ENCODE measurements around the gene PAXX. TPM values are rescaled to one million over a fixed set of nuclear protein-coding genes. Genes with fewer than 3 reads are reported as not detected.

Gene PAXX
- total RNA-seq, 1 experiment from 2014 or later = 45.7 TPM

GRCh38 chr9:136958898-136959850 is 33.0 kb upstream of the PAXX start:
- no peak for DNase-seq
- Histone ChIP-seq H3K27me3 (ENCODE audit: control insufficient read depth, insufficient read depth, low read length) (no peaks in the 10 kb centered on the region), H3K36me3 (replicated peaks; ENCODE audit: control insufficient read depth, insufficient read depth, low read length) (no peaks in the 10 kb centered on the region), H3K4me3 (ENCODE audit: insufficient read depth, low read depth, low read length) (no peak overlapping the region)

- DNase-seq = no peak
- Histone ChIP-seq H3K36me3 (replicated peaks; ENCODE audit: control insufficient read depth, insufficient read depth, low read length) (no peaks in the 10 kb centered on the region), H3K4me3 (ENCODE audit: insufficient read depth, low read depth, low read length) (no peak overlapping the region), H3K27me3 (ENCODE audit: control insufficient read depth, insufficient read depth, low read length) (no peaks in the 10 kb centered on the region)
Observed at GRCh38 chr9:136960212-136960937, 31.8 kb upstream of the PAXX start.

- Histone ChIP-seq H3K36me3 (replicated peaks; ENCODE audit: control insufficient read depth, insufficient read depth, low read length) (no peaks in the 10 kb centered on the region), H3K27me3 (ENCODE audit: control insufficient read depth, insufficient read depth, low read length) (no peaks in the 10 kb centered on the region)
Observed at GRCh38 chr9:136960938-136961275, 31.3 kb upstream of the PAXX start.

GRCh38 chr9:136961279-136962065 is 30.8 kb upstream of the PAXX start:
- Histone ChIP-seq H3K27me3 (ENCODE audit: control insufficient read depth, insufficient read depth, low read length) (no peaks in the 10 kb centered on the region), H3K36me3 (replicated peaks; ENCODE audit: control insufficient read depth, insufficient read depth, low read length) (no peaks in the 10 kb centered on the region), H3K4me3 (ENCODE audit: insufficient read depth, low read depth, low read length) (no peak overlapping the region)
- DNase-seq = no peak

More at GRCh38 chr9:136960938-136961275, 31.3 kb upstream of the PAXX start:
- DNase-seq = no peak
- no peak overlapping the region for H3K4me3 ChIP-seq (ENCODE audit: insufficient read depth, low read depth, low read length)

GRCh38 chr9:136962163-136962562 is 30.1 kb upstream of the PAXX start:
- no peaks in the 10 kb centered on the region for H3K36me3 ChIP-seq (replicated peaks; ENCODE audit: control insufficient read depth, insufficient read depth, low read length)
- H3K4me3 ChIP-seq (ENCODE audit: insufficient read depth, low read depth, low read length) = no peak overlapping the region
- no peaks in the 10 kb centered on the region for H3K27me3 ChIP-seq (ENCODE audit: control insufficient read depth, insufficient read depth, low read length)
- DNase-seq = no peak

GRCh38 chr9:136962701-136963248 is 29.4 kb upstream of the PAXX start:
- no peaks in the 10 kb centered on the region for H3K36me3 ChIP-seq (replicated peaks; ENCODE audit: control insufficient read depth, insufficient read depth, low read length)
- H3K27me3 ChIP-seq (ENCODE audit: control insufficient read depth, insufficient read depth, low read length) = no peaks in the 10 kb centered on the region
- DNase-seq = no peak
- no peak overlapping the region for H3K4me3 ChIP-seq (ENCODE audit: insufficient read depth, low read depth, low read length)

GRCh38 chr9:136963341-136963740 is 28.9 kb upstream of the PAXX start:
- Histone ChIP-seq H3K4me3 (ENCODE audit: insufficient read depth, low read depth, low read length) (no peak overlapping the region), H3K27me3 (ENCODE audit: control insufficient read depth, insufficient read depth, low read length) (no peaks in the 10 kb centered on the region), H3K36me3 (replicated peaks; ENCODE audit: control insufficient read depth, insufficient read depth, low read length) (no peaks in the 10 kb centered on the region)
- no peak for DNase-seq

- DNase-seq = no peak
- no peaks in the 10 kb centered on the region for H3K27me3 ChIP-seq (ENCODE audit: control insufficient read depth, insufficient read depth, low read length)
- no peak overlapping the region for H3K4me3 ChIP-seq (ENCODE audit: insufficient read depth, low read depth, low read length)
- H3K36me3 ChIP-seq (replicated peaks; ENCODE audit: control insufficient read depth, insufficient read depth, low read length) = no peaks in the 10 kb centered on the region
Observed at GRCh38 chr9:136963751-136964150, 28.5 kb upstream of the PAXX start.

GRCh38 chr9:136964171-136964689 is 28.0 kb upstream of the PAXX start:
- DNase-seq = no peak
- no peaks in the 10 kb centered on the region for H3K27me3 ChIP-seq (ENCODE audit: control insufficient read depth, insufficient read depth, low read length)
- H3K36me3 ChIP-seq (replicated peaks; ENCODE audit: control insufficient read depth, insufficient read depth, low read length) = no peaks in the 10 kb centered on the region
- H3K4me3 ChIP-seq (ENCODE audit: insufficient read depth, low read depth, low read length) = no peak overlapping the region

GRCh38 chr9:136964833-136965422 is 27.3 kb upstream of the PAXX start:
- no peaks in the 10 kb centered on the region for H3K36me3 ChIP-seq (replicated peaks; ENCODE audit: control insufficient read depth, insufficient read depth, low read length)
- no peak for DNase-seq
- no peak overlapping the region for H3K4me3 ChIP-seq (ENCODE audit: insufficient read depth, low read depth, low read length)
- H3K27me3 ChIP-seq (ENCODE audit: control insufficient read depth, insufficient read depth, low read length) = no peaks in the 10 kb centered on the region

- H3K27me3 ChIP-seq (ENCODE audit: control insufficient read depth, insufficient read depth, low read length) = no peaks in the 10 kb centered on the region
- no peaks in the 10 kb centered on the region for H3K36me3 ChIP-seq (replicated peaks; ENCODE audit: control insufficient read depth, insufficient read depth, low read length)
- H3K4me3 ChIP-seq (ENCODE audit: insufficient read depth, low read depth, low read length) = no peak overlapping the region
- DNase-seq = no peak
Observed at GRCh38 chr9:136965771-136966484, 26.3 kb upstream of the PAXX start.

- Histone ChIP-seq H3K4me3 (ENCODE audit: insufficient read depth, low read depth, low read length) (no peak overlapping the region), H3K27me3 (ENCODE audit: control insufficient read depth, insufficient read depth, low read length) (no peaks in the 10 kb centered on the region), H3K36me3 (replicated peaks; ENCODE audit: control insufficient read depth, insufficient read depth, low read length) (no peaks in the 10 kb centered on the region)
- DNase-seq = no peak
Observed at GRCh38 chr9:136968333-136969127, 23.7 kb upstream of the PAXX start.

- Histone ChIP-seq H3K4me3 (ENCODE audit: insufficient read depth, low read depth, low read length) (no peak overlapping the region), H3K36me3 (replicated peaks; ENCODE audit: control insufficient read depth, insufficient read depth, low read length) (no peaks in the 10 kb centered on the region), H3K27me3 (ENCODE audit: control insufficient read depth, insufficient read depth, low read length) (no peaks in the 10 kb centered on the region)
- no peak for DNase-seq
Observed at GRCh38 chr9:136969150-136969549, 23.1 kb upstream of the PAXX start.

Measured in H7 (cell line).